Measurements from ENCODE around the gene SEM1.
"Not testable (repeated sequence)": the region's sequence is repeated elsewhere in the genome, so short reads cannot be mapped to it uniquely, and the experiment has no call there.

The SEM1 gene

GRCh38 chr7:96709381-96710228, at the start of gene SEM1:
Gene SEM1, minus strand, starts transcription at chr7:96709846. Its CDS starts 83 bp downstream, at chr7:96709763.
- H3K4me3 ChIP-seq: peak within 1 kb of the TSS; percentile 83 to 97 (median 90)
- H3K27me3 ChIP-seq: no peaks in the 10 kb centered on the region
- peaks cover 22 to 38% (median 35%) of the 10 kb centered on the region in 11 experiments; a peak in 21 of 22 replicates for H3K36me3 ChIP-seq
- peak within 1 kb of the TSS; percentile 74 to 99 (median 87) for H3K4me2 ChIP-seq
- H3K27ac ChIP-seq: peak within 1 kb of the TSS; percentile 90 to 98 (median 94)
- peak within 1 kb of the TSS; percentile 89 to 98 (median 92) for H3K9ac ChIP-seq
- TF ChIP-seq Cebpa-rat (IDR thresholded peaks at IDR 0.05): no peak
- H4K20me1 ChIP-seq: peaks cover 12 to 44% (median 42%) of the 10 kb centered on the region in 11 experiments; a peak in 18 of 22 replicates
- peaks cover 30 to 40% (median 36%) of the 10 kb centered on the region in 11 experiments for H3K9me3 ChIP-seq (replicated peaks in 1 of 11)
- H3K4me1 ChIP-seq: peaks cover 12 to 20% (median 15%) of the 10 kb centered on the region in 10 experiments

DNA sequence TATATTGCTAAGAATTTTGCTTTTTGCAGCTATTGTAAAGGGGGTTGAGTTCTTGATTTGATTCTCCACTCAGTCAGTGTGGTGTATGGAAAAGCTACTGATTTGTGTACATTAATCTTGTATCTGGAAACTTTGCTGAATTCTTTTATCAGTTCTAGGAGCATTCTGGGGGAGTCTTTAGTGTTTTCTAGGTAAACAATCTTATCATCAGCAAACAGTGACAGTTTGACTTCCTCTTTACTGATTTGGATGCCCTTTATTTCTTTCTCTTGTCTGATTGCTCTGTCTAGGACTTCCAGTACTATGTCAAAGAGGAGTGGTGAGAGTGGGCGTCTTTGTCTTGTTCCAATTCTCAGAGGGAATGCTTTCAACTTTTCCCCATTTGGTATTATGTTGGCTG, 48.2 kb upstream of the SEM1 start:
- not testable (repeated sequence) for H3K27me3 ChIP-seq; H3K4me1 ChIP-seq; H3K4me3 ChIP-seq; H3K9ac ChIP-seq; H3K4me2 ChIP-seq; H3K27ac ChIP-seq; H4K20me1 ChIP-seq; H3K36me3 ChIP-seq; H3K9me3 ChIP-seq (replicated peaks in 1 of 11)

- Histone ChIP-seq H3K4me2 (no peak overlapping the region), H3K36me3 (no peaks in the 10 kb centered on the region), H3K9me3 (replicated peaks in 1 of 11) (peaks cover 0 to 9% (median 3%) of the 10 kb centered on the region in 11 experiments; a peak in 2 of 22 replicates), H3K4me3 (no peak overlapping the region), H3K27me3 (no peaks in the 10 kb centered on the region), H3K4me1 (no peaks in the 10 kb centered on the region), H3K27ac (no peak overlapping the region), H4K20me1 (no peaks in the 10 kb centered on the region), H3K9ac (no peak overlapping the region)
- no peak for TF ChIP-seq Cebpa-rat (IDR thresholded peaks at IDR 0.05)
Measured at GRCh38 chr7:96747418-96747940, 37.8 kb upstream of the SEM1 start.

GRCh38 chr7:96740130-96740529, 30.5 kb upstream of the SEM1 start:
- H3K4me2 ChIP-seq: no peak overlapping the region
- TF ChIP-seq Cebpa-rat (IDR thresholded peaks at IDR 0.05): no peak
- no peaks in the 10 kb centered on the region for H4K20me1 ChIP-seq
- no peaks in the 10 kb centered on the region for H3K36me3 ChIP-seq
- no peak overlapping the region for H3K27ac ChIP-seq
- no peaks in the 10 kb centered on the region for H3K9me3 ChIP-seq (replicated peaks in 1 of 11)
- H3K27me3 ChIP-seq: no peaks in the 10 kb centered on the region
- no peak overlapping the region for H3K9ac ChIP-seq
- no peak overlapping the region for H3K4me3 ChIP-seq
- H3K4me1 ChIP-seq: no peaks in the 10 kb centered on the region

- Histone ChIP-seq H3K4me1 (no peaks in the 10 kb centered on the region), H3K9me3 (replicated peaks in 1 of 11) (no peaks in the 10 kb centered on the region), H3K27me3 (no peaks in the 10 kb centered on the region), H3K4me2 (no peak overlapping the region), H3K27ac (no peak overlapping the region), H3K4me3 (no peak overlapping the region), H4K20me1 (no peaks in the 10 kb centered on the region), H3K9ac (no peak overlapping the region), H3K36me3 (no peaks in the 10 kb centered on the region)
- TF ChIP-seq Cebpa-rat (IDR thresholded peaks at IDR 0.05): no peak
Measured at GRCh38 chr7:96739609-96740008, 30.0 kb upstream of the SEM1 start.

- Histone ChIP-seq H3K9me3 (replicated peaks in 1 of 11) (no peaks in the 10 kb centered on the region), H3K9ac (no peak overlapping the region), H3K27me3 (no peaks in the 10 kb centered on the region), H3K4me2 (no peak overlapping the region), H3K4me3 (no peak overlapping the region), H3K4me1 (no peaks in the 10 kb centered on the region), H3K36me3 (no peaks in the 10 kb centered on the region), H3K27ac (no peak overlapping the region), H4K20me1 (no peaks in the 10 kb centered on the region)
- TF ChIP-seq Cebpa-rat (IDR thresholded peaks at IDR 0.05): no peak
Measured at GRCh38 chr7:96739167-96739566, 29.5 kb upstream of the SEM1 start.

DNA sequence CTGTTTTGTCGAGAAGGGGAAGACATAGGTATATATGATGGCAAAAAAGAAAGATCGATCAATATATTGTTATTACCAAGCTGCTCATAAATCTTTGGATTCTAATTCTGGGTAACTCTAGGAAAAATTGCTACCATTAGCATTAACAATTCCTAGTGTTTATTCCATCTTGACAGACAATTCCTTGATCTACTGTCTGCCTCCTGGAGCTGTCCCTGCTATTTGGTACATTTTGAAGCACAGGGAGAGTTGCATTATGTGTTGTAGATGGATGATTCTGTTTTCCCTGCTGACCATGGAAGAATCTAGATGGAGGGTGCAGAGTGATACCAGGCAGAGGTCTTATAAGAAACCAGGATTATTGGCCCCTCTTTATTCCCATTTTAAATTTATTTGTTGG, 29.1 kb upstream of the SEM1 start:
- H4K20me1 ChIP-seq: no peaks in the 10 kb centered on the region
- no peak overlapping the region for H3K27ac ChIP-seq
- no peak overlapping the region for H3K9ac ChIP-seq
- H3K36me3 ChIP-seq: no peaks in the 10 kb centered on the region
- H3K9me3 ChIP-seq (replicated peaks in 1 of 11): no peaks in the 10 kb centered on the region
- H3K4me1 ChIP-seq: no peaks in the 10 kb centered on the region
- TF ChIP-seq Cebpa-rat (IDR thresholded peaks at IDR 0.05): no peak
- H3K4me3 ChIP-seq: no peak overlapping the region
- no peak overlapping the region for H3K4me2 ChIP-seq
- no peaks in the 10 kb centered on the region for H3K27me3 ChIP-seq

- H3K4me3 ChIP-seq: no peak overlapping the region
- H3K4me1 ChIP-seq: no peaks in the 10 kb centered on the region
- no peaks in the 10 kb centered on the region for H3K9me3 ChIP-seq (replicated peaks in 1 of 11)
- no peak for TF ChIP-seq Cebpa-rat (IDR thresholded peaks at IDR 0.05)
- H3K27ac ChIP-seq: no peak overlapping the region
- H3K9ac ChIP-seq: no peak overlapping the region
- no peak overlapping the region for H3K4me2 ChIP-seq
- no peaks in the 10 kb centered on the region for H3K27me3 ChIP-seq
- H4K20me1 ChIP-seq: no peaks in the 10 kb centered on the region
- no peaks in the 10 kb centered on the region for H3K36me3 ChIP-seq
Measured at GRCh38 chr7:96737545-96738050, 28.0 kb upstream of the SEM1 start.

GRCh38 chr7:96734343-96734742, 24.7 kb upstream of the SEM1 start:
- no peaks in the 10 kb centered on the region for H3K4me1 ChIP-seq
- no peak overlapping the region for H3K4me3 ChIP-seq
- no peaks in the 10 kb centered on the region for H4K20me1 ChIP-seq
- no peaks in the 10 kb centered on the region for H3K36me3 ChIP-seq
- H3K27ac ChIP-seq: no peak overlapping the region
- no peak for TF ChIP-seq Cebpa-rat (IDR thresholded peaks at IDR 0.05)
- no peak overlapping the region for H3K9ac ChIP-seq
- H3K9me3 ChIP-seq (replicated peaks in 1 of 11): no peaks in the 10 kb centered on the region
- H3K27me3 ChIP-seq: no peaks in the 10 kb centered on the region
- H3K4me2 ChIP-seq: no peak overlapping the region

DNA sequence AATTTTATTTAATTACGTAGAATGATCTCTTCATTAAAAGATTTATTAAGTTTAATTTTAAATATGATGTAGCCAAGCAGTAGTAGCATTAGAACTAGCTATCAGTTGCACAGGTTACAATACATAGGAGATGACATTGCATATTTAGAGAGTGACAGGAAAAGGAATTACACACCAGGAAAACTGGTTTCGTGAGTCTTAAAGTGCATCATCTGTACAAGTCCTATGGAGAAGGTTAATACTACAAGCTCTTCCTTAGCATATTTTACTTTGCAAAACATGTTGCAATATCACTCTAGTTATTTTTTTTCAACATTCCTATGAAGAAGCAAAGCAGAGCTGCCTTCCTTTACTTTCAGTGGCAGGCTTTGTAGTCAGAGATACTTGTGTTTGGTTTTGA, 20.2 kb upstream of the SEM1 start:
- Histone ChIP-seq H3K9me3 (replicated peaks in 1 of 11) (no peaks in the 10 kb centered on the region), H3K27me3 (no peaks in the 10 kb centered on the region), H3K36me3 (no peaks in the 10 kb centered on the region), H3K4me2 (no peak overlapping the region), H3K27ac (no peak overlapping the region), H3K9ac (no peak overlapping the region), H3K4me3 (no peak overlapping the region), H3K4me1 (no peaks in the 10 kb centered on the region), H4K20me1 (no peaks in the 10 kb centered on the region)
- TF ChIP-seq Cebpa-rat (IDR thresholded peaks at IDR 0.05): no peak

Data from BLaER1 treated with 17β-estradiol and CSF1 and Interleukin-3, amounts not matched to agents 10 nM and 100 nM (cell line).